Hepatocyte (in vitro differentiated cells): ENCODE data around the gene CHAF1A.

Experiments used
- EZH2 ChIP-seq: fragments of 200-600 bp; sonication (generic); IDR thresholded peaks from 2 replicates; pipeline ENCODE4 v1.6.1; 2016; ENCODE audit warnings: antibody characterized with exemption, mild to moderate bottlenecking, borderline replicate concordance
- TF ChIP-seq, protein P1 (sequence below): fragments of 200-600 bp; sonication (generic); IDR thresholded peaks from 2 replicates; pipeline ENCODE4 v1.5.1; 2016; ENCODE audit warnings: antibody characterized with exemption, mild to moderate bottlenecking; ENCODE audit not compliant: poor library complexity

DNA sequence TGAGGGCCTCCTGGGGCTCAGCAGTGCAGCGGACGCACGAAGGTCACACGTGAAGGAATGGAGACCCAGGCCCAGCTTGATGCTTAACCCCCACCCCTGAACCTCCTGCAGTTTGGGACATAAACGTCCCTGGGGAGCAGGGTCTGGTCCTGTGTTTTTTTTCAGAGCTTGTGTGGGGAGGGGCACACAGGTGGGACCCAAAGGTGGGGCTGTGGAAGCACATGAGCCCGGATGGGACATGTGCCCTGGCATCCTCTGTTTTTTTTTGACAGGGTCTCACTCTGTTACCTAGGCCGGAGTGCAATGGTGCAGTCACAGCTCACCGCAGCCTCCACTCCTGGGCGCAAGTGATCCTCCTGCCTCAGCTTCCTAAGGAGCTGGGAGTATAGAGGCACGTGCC is 34.7 kb downstream of the CHAF1A start:
- TF ChIP-seq, protein P1, sequence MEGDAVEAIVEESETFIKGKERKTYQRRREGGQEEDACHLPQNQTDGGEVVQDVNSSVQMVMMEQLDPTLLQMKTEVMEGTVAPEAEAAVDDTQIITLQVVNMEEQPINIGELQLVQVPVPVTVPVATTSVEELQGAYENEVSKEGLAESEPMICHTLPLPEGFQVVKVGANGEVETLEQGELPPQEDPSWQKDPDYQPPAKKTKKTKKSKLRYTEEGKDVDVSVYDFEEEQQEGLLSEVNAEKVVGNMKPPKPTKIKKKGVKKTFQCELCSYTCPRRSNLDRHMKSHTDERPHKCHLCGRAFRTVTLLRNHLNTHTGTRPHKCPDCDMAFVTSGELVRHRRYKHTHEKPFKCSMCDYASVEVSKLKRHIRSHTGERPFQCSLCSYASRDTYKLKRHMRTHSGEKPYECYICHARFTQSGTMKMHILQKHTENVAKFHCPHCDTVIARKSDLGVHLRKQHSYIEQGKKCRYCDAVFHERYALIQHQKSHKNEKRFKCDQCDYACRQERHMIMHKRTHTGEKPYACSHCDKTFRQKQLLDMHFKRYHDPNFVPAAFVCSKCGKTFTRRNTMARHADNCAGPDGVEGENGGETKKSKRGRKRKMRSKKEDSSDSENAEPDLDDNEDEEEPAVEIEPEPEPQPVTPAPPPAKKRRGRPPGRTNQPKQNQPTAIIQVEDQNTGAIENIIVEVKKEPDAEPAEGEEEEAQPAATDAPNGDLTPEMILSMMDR = no peak
- TF ChIP-seq EZH2 = no peak
